Measurements from ENCODE around the gene PACS1. TPM values are rescaled to one million over a fixed set of nuclear protein-coding genes. Genes with fewer than 3 reads are reported as not detected.
A peak's percentile ranks its signal among the peaks of the same experiment; 100 is the strongest.

PACS1 gene
- total RNA-seq, 1 experiment from 2014 or later = 41.1 TPM

GRCh38 chr11:66051766-66052663 is 18.1 kb upstream of the PACS1 start, which contains the start of gene SF3B2:
Gene SF3B2 (plus strand): TSS chr11:66052364. CDS start chr11:66052385, 21 bp downstream.
- no peak for TF ChIP-seq ATF3 (IDR thresholded peaks at IDR 0.05)
- no peak for TF ChIP-seq CBX3 (IDR thresholded peaks at IDR 0.05; ENCODE audit: low read depth)
- TF ChIP-seq ZFX (IDR thresholded peaks at IDR 0.05) = peak; percentile 90
- TF ChIP-seq SIN3A (IDR thresholded peaks at IDR 0.05; ENCODE audit: low read depth) = 0 out of 2 replicates have a peak, but pooled peaks have one; percentile 51
- no peak for TF ChIP-seq FOSL1 (IDR thresholded peaks at IDR 0.05; ENCODE audit: low read depth)
- TF ChIP-seq POLR2AphosphoS5 (IDR thresholded peaks at IDR 0.05; ENCODE audit: low read depth, low read length) = peak; percentile 81
- TF ChIP-seq ZNF274 (IDR thresholded peaks at IDR 0.05; ENCODE audit: low read depth, low read length) = no peak
- TF ChIP-seq, protein P1, sequence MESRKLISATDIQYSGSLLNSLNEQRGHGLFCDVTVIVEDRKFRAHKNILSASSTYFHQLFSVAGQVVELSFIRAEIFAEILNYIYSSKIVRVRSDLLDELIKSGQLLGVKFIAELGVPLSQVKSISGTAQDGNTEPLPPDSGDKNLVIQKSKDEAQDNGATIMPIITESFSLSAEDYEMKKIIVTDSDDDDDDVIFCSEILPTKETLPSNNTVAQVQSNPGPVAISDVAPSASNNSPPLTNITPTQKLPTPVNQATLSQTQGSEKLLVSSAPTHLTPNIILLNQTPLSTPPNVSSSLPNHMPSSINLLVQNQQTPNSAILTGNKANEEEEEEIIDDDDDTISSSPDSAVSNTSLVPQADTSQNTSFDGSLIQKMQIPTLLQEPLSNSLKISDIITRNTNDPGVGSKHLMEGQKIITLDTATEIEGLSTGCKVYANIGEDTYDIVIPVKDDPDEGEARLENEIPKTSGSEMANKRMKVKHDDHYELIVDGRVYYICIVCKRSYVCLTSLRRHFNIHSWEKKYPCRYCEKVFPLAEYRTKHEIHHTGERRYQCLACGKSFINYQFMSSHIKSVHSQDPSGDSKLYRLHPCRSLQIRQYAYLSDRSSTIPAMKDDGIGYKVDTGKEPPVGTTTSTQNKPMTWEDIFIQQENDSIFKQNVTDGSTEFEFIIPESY (IDR thresholded peaks at IDR 0.05; ENCODE audit: extremely low read depth, insufficient replicate concordance, low read length) = no peak
- TF ChIP-seq YY1 (IDR thresholded peaks at IDR 0.05; ENCODE audit: extremely low read depth, insufficient replicate concordance, low read depth, low read length) = peak; percentile 92
- TF ChIP-seq MAX (IDR thresholded peaks at IDR 0.05) = peak; percentile 76; the same call in 1 of the 2 replicates
- no peak for TF ChIP-seq JUND (IDR thresholded peaks at IDR 0.05)
- no peak; the same call in 1 of the 2 replicates for TF ChIP-seq EGR1 (IDR thresholded peaks at IDR 0.05; ENCODE audit: low read depth)
- TF ChIP-seq RAD21 (IDR thresholded peaks at IDR 0.05; ENCODE audit: low read depth) = no peak
- TF ChIP-seq POLR2A (IDR thresholded peaks at IDR 0.05; ENCODE audit: borderline replicate concordance, extremely low read depth, insufficient read depth, insufficient read length) = peak; percentile 22
- TF ChIP-seq SP1 (IDR thresholded peaks at IDR 0.05; ENCODE audit: low read depth) = peak; percentile 90
- Histone ChIP-seq H3K4me1 (ENCODE audit: control insufficient read depth in 1 of 2, insufficient read depth in 2 of 2, low read length in 2 of 2) (peaks cover 21% of the 10 kb centered on the region in 2 experiments), H3K9me2 (ENCODE audit: insufficient read depth) (no peaks in the 10 kb centered on the region), H3K36me3 (ENCODE audit: control insufficient read depth in 1 of 2, insufficient read depth in 2 of 2, low read length in 2 of 2) (peaks cover 23 to 26% of the 10 kb centered on the region in 2 experiments; a peak in 3 of 4 replicates), H3K9me3 (ENCODE audit: control insufficient read depth in 1 of 2, insufficient read depth in 1 of 2, low read depth in 1 of 2, low read length in 2 of 2) (no peaks in the 10 kb centered on the region), H3K27me3 (ENCODE audit: insufficient read depth, low read length) (no peaks in the 10 kb centered on the region), H4K20me1 (ENCODE audit: insufficient read depth) (no peaks in the 10 kb centered on the region), H3K4me3 (replicated peaks in 1 of 2; ENCODE audit: low read depth in 1 of 2, low read length in 2 of 2) (peak within 1 kb of the TSS; percentile 79 to 100), H3K9ac (ENCODE audit: low read length) (peak within 1 kb of the TSS; percentile 79), H3K27ac (ENCODE audit: low read depth, low read length) (peak within 1 kb of the TSS; percentile 83), H3K79me2 (ENCODE audit: insufficient read depth, low read length) (peaks cover 45% of the 10 kb centered on the region), H3K4me2 (ENCODE audit: low read length) (peak within 1 kb of the TSS; percentile 92), H2AFZ (ENCODE audit: low read depth, low read length, poor library complexity, severe bottlenecking) (no peak within 1 kb of the TSS)
- POLR2A ChIA-PET = interaction anchor here (0.7 to 1.8 kb wide), 4 partner anchors 38 to 160 kb away, joined by 3 to 5 read pairs (median 3); partner anchors contain the start of genes BANF1 and EIF1AD
- intact Hi-C loops (cut with micrococcal nuclease) = loop anchor here (1.0 kb wide), 1 partner anchor 51 kb away; no protein-coding TSS in a partner anchor
- DNase-seq (ENCODE audit: low read depth, low spot score) = peak; percentile 96
- no TSS peak for BruUV-seq (replicated peaks)
- ATAC-seq = peak; percentile 99
- RAD21 ChIA-PET (ENCODE audit: low non-redundant PET in 1 of 2, low total read pairs in 2 of 2, uncharacterized antibody in 2 of 2, unreplicated experiment in 2 of 2) = interaction anchor here in 1 of 2 experiments (0.8 kb wide), 1 partner anchor 50 kb away, joined by 4 read pairs; the partner anchor contains the start of genes BANF1 and EIF1AD
- CTCF ChIA-PET = interaction anchor here (0.9 to 1.9 kb wide), 5 partner anchors 15 to 192 kb away, joined by 3 to 6 read pairs (median 4); partner anchors contain the start of genes BANF1 and EIF1AD

All from HCT116 (cell line).